UCSD-AML1 (cell line): Measurements from ENCODE around the gene SPAG4.
A peak's percentile ranks its signal among the peaks of the same experiment; 100 is the strongest.

Source experiments
- DNase-seq: peaks from one replicate; lab custom pipeline; 2025; ENCODE audit not compliant: unreplicated experiment; lab: John Stamatoyannopoulos, UW

The SPAG4 gene

GRCh38 chr20:35619196-35620095 is 3.8 kb downstream of the SPAG4 start:
- DNase-seq = peak; percentile 82

- no peak for DNase-seq
Observed at GRCh38 chr20:35620818-35621559, 5.4 kb downstream of the SPAG4 start.

- DNase-seq = no peak
Observed at GRCh38 chr20:35621560-35621946, 5.9 kb downstream of the SPAG4 start.

DNA sequence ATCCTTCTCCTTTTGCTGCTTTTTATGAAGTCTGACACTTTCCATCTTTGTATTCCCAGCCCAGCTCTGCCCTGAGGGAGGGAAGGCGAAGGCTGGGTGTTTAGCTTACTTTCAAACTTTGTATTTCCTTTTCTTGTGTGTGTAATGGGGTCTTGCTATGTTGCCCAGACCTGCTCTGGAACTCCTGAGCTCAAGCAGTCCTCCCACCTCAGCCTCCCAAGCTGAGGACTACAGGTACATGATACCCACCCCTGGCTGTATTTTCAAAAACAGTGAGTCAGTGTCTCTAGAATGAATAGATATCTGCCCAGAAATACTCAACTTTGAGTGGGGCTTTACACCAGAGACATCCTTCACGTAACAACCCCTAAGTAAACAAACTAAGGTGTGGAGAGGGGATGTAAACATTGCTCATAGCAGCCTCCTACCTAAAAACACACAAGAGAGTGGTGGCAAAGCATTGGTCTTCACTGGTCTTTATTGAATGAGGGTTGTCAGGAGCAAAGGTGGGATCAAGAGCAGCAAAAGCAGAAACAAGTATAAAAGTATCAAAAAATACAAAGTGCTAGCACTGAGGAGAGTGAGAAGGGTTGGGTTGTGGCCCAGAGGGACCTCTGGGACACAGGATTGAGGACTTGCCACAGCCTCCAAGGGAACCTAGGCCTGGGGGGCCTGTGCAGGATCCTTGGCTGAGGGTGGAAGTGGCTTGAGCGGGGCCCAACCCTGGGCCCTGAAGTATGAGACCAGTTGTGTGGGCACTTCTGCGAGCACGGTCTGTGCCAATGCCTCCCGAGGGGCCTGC is 10.2 kb downstream of the SPAG4 start:
- no peak for DNase-seq

- DNase-seq = no peak
Observed at GRCh38 chr20:35626386-35627001, 10.9 kb downstream of the SPAG4 start.

- DNase-seq = no peak
Observed at GRCh38 chr20:35627121-35627520, 11.5 kb downstream of the SPAG4 start.

- no peak for DNase-seq
Observed at GRCh38 chr20:35629427-35630145, 14.0 kb downstream of the SPAG4 start.

GRCh38 chr20:35630636-35631035 is 15.0 kb downstream of the SPAG4 start:
- DNase-seq = no peak

DNA sequence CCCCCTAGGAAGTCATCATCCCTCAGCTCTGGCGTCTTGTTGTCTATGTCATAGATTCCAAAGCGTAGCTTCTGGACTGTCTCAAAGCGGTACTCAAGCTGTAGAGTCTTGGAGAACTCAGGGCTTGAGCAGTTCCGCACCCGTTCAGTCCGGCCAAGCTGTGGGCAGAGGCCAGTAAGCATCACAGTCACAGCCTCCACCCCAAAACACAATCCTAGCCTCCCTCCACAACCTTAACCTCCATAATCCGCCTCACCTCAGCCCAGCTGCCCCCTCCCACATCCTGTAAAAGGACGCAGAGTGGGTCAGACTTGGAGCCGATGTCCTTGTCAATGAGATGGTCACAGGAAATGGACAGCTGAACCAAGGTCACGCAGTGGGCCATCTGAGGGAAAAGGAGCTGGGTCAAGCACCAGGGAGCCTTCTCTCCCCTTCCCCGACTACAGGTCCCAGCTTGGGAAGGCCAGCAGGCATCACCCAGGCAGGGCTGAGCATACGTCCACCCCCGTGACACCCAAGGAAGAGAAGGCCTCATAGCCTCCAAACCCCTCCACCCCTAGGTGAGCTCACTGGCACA is 17.0 kb downstream of the SPAG4 start:
- no peak for DNase-seq

GRCh38 chr20:35635652-35636051 is 20.0 kb downstream of the SPAG4 start:
- DNase-seq = no peak

GRCh38 chr20:35636095-35636494 is 20.5 kb downstream of the SPAG4 start:
- DNase-seq = no peak

- no peak for DNase-seq
Observed at GRCh38 chr20:35637276-35637675, 21.6 kb downstream of the SPAG4 start.

- DNase-seq = no peak
Observed at GRCh38 chr20:35638751-35639150, 23.1 kb downstream of the SPAG4 start.

DNA sequence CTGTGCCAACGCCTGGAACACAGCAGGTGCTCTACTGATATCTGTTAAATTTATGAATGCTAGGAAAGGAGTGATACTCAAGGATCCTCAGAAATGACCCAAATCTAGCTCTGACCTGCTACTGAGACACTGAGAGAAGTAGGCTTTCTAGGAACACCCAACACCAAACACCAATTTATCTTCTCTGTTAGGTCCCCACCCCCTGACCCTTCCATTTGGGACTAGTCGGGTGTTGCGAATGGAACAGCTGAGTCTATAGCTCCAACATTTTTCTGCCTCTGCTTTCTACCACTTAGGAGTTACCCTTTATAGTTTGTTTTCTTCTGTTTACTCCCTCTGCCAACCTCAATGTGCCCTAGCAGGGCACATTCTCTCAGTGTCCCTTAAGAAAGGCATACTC is 25.1 kb downstream of the SPAG4 start:
- DNase-seq = no peak

GRCh38 chr20:35641743-35642142 is 26.1 kb downstream of the SPAG4 start:
- no peak for DNase-seq

DNA sequence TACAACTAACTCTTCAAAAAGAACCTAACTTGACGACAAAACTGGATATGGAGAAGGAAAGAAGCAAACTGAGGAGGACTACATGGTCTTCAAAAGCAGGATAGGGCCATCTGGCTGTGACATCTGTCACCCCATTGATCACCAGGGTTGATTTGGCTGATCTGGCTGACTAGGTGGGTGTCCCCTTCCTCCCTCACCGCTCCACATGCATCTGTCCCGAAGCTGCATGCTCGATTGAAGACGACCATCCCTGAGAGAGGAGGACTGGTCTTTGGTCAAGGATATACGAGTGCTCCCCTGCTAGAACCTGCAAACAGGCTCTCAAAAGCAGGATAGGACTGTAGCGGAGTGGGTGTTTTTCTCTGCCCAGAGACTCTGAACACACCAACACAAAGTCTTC is 27.4 kb downstream of the SPAG4 start:
- DNase-seq = no peak

- no peak for DNase-seq
Observed at GRCh38 chr20:35644806-35645205, 29.2 kb downstream of the SPAG4 start.

- no peak for DNase-seq
Observed at GRCh38 chr20:35648836-35649235, 33.2 kb downstream of the SPAG4 start.

DNA sequence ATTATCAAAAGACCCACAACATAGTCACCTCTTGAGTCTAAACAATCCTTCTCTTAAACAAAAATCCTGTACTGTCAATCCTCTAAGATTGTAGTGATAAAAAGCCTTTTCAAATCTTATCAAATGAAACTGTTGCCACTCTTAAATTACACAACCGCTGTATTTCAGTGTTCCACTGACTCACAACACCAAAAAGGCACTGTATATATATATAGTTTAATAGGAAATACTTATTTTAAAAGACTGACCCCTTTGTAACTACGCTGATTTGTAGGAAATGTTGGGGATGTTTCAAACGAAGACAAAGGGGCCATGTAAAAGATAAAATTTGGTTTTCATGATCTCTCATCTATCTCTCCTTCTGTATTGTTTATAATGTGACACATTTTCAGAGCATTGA is 35.0 kb downstream of the SPAG4 start:
- DNase-seq = no peak

DNA sequence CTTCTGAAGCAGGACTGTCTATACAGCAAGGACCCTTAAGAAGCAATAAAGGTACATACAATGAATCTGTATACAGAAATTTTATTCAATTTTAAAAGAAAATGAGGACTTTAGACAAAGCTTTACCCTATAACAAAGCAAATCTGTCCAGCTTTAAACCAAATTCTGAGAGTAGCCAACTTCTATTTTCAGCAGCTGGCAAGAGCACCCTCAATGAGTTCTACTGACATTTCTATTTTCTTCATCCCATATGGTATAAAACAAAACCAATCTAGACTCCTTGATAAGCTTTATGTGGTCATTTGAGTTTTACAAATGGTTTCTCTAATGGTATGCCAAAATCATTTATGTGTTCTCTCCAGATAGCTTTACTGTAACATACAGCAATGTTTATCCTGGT is 36.3 kb downstream of the SPAG4 start:
- no peak for DNase-seq
